Stimulated activated CD4-positive, alpha-beta T cell treated with anti-CD3 and anti-CD28 coated beads, Interleukin-12 subunit alpha, Interleukin-12 subunit beta, amount 100 ng/mL, for 48 hours (primary cell): ENCODE data around the gene NCMAP.
"Not testable (repeated sequence)": the region's sequence is repeated elsewhere in the genome, so short reads cannot be mapped to it uniquely, and the experiment has no call there.

ENCODE experiments used
- DNase-seq, 3 donors: peaks; one replicate each; pipeline ENCODE4 v3.0.0-alpha.2; 2020; ENCODE audit warnings: low read depth in 2 of 3, low spot score in 1 of 3

NCMAP gene

GRCh38 chr1:24555591-24556413 lies at the start of gene NCMAP:
TSS of gene NCMAP (plus strand) at chr1:24556087. CDS start at chr1:24595431, 39,344 bp downstream.
- peak in 1 of 3 donors; percentile 11 for DNase-seq

GRCh38 chr1:24506691-24507381 lies 49.1 kb upstream of the NCMAP start:
- DNase-seq, result no peak

DNA sequence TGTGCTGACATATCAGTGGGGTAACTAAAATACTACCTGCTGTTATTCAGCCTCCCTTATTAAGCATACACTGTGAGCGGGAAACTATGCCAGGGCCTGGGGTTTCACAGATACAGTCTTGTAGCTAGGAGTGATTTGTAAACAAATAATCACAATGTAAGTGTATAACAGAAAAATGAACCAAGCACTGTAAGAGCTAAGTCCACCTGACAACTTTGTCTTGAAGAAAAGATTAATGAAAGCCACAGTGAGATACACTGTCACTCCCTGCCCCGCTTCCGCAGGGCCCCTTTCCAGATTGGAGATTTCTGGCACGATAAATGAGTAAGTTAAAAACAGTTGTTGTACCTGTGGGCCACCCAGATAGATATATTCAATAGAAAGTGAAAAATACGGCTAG lies 48.5 kb upstream of the NCMAP start:
- DNase-seq, result no peak

DNA sequence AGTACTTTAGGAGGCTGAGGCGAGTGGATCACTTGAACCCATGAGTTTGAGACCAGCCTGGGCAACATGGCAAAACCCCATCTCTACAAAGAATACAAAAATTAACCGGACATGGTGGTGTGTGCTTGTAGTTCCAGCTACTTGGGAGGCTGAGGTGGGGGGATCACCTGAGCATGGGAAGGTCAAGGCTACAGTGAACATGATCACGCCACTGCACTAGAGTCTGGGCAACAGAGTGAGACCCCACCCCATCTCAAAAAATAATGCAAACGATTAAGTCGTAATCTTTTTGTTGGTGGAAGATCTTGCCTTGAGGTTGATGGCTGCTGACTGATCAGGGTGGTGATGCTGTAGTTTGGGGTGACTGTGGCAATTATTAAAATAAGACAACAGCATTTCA lies 47.0 kb upstream of the NCMAP start:
- DNase-seq, result no peak

DNA sequence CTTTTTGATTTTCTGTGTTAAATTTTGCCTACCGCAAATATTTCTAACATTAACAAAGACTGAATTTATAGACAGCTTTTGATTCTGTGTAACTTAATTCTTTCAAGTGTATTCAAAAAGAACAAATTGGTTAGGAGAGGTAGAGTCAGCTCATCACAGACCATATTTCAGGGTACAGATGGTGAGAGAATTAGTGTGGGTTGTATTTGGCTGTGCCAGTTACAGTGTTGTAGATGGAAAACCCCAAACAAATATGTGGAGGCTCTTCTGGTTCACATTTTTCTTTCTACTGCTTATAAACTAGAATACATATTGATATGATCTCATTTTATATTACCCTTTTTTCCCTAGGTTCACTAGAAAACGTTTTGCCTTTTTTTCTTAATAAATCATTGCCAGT lies 42.2 kb upstream of the NCMAP start:
- DNase-seq, result no peak

DNA sequence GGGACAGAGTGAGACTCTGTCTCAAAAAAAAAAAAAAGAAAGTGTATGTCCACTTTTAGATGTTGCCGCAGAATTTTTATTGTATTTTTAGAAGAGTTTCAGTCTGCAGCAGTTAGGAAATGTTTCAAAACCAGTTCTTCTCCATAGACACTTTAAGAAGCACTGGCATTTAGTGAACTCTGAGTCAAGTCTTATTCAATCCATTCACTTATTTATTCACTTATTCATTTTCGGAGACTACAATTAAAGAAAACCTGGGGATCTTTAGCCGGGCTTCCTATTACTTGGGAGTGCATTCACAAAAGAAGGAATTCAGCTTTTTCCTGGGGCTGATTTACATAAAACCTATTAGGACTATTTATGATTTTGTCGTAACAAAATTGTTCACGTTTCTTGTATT lies 40.9 kb upstream of the NCMAP start:
- no peak for DNase-seq

DNA sequence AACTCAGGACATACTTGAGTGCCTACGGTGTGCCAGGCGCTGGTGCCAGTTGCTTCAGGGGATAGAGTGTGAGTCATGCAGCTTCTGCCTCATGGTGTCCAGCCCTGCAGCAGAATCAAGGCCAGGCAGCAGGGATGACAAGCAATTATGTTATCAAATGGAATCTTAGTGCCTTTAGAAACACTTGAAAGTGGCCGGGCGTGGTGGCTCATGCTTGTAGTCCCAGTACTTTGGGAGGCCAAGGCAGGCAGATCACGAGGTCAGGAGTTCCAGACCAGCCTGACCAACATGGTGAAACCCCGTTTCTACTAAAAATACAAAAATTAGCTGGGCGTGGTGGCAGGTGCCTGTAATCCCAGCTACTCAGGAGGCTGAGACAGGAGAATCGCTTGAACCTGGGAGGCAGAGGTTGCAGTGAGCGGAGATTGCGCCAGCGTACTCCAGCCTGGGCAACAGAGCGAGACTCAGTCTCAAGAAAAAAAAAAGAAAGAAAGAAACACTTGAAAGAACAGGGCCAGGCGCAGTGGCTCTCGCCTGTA lies 40.1 kb upstream of the NCMAP start:
- DNase-seq, result not testable (repeated sequence)

DNA sequence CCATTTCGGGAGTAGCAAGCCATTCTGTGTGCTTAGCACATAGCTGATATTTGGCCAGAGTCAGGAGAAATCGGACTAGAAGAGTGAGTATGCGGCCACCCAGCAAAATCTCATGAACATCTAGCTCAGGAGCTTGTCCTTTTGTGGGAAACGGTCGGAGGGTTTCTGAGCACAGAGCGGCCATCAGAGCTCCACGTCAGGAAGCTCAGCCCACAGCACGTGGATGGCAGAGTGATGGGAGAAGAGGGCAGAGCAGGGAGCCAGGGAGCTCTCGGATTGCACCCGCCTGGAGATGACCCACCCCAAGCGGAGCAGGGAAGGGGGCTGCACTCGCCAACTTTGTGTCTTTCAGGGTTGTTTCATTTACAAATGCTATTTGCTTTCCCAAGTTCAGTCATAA lies 39.4 kb upstream of the NCMAP start:
- DNase-seq, result no peak

DNA sequence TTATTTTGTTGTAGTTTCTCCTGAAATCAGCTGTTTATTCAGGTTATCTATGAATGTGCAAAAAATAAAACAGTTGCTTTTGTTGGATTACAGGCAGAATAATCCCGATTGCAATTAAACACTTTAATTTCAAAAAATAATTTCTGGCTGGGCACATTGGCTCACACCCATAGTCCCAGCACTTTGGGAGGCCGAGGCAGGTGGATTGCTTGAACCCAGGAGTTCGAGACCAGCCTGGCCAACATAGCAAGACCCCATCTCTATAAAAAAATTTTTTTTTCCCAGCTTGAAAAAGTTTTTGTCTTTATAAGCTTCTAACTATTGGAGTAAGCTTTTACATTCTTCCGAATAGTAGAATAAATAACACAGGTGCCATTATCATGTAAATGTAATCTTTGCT lies 38.0 kb upstream of the NCMAP start:
- no peak for DNase-seq

GRCh38 chr1:24520282-24520681 lies 35.6 kb upstream of the NCMAP start:
- DNase-seq, result not testable (repeated sequence)

DNA sequence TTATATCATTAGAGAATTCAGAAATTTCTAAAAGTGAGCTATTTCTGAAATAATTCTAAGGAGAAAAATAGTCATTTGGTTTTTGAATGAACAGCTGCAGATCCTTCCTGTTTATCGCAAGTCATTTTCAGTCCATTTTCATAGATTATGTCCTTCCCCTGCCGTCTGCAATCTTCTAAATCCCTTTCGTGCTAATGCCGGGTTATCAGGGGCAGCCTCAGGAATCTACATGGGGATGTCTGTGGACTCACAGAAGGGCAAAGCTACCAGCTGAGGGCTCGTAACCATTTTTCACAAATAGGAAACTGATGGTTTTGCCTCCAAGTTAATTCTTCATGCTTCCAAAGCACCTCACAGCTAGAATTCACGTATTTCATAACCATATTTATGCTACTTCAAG lies 30.3 kb upstream of the NCMAP start:
- DNase-seq, result no peak

DNA sequence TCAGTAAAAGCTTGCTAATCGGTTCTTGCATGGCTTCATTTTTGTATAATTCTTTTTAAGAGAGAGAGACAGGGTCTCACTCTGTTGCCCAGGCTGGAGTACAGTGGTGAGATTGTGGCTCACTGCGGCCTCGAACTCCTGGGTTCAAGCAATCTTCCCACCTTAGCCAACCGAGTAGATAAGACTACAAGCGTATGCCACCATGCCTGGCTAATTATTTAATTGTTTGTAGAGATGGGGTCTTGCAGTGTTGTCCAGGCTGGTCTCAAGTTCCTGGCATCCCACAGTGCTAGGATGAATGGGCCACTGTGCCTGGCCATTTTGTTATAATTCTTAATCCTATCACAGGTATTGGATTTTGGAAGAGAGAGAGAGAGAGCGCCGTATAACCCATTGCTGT lies 29.8 kb upstream of the NCMAP start:
- DNase-seq, result no peak

- peak in 1 of 3 donors; percentile 38 for DNase-seq
These were observed 28.8 kb upstream of the NCMAP start for GRCh38 chr1:24526940-24527542.

DNA sequence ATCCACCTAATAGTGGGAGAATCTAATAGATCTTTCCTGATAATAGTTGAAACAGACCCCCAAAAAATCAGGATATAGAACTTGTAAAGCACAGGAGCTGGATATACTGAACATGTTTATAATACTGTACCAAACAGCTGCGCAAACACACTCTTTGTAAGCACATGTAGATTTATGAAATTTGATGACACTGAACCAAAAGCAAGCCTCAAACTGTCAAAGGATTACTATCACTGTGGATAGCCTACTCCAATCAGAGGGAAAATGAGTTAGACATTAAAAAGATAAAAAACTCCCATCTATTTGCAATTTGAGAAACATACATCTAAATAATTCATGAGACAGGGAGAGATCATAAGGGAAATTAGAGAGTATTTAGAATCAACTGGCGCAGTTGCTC lies 27.1 kb upstream of the NCMAP start:
- no peak for DNase-seq

- DNase-seq, result not testable (repeated sequence)
These were observed 26.6 kb upstream of the NCMAP start for GRCh38 chr1:24529292-24529691.

GRCh38 chr1:24535021-24535424 lies 20.9 kb upstream of the NCMAP start:
- DNase-seq, result peak; percentile 52 to 58 (median 53)

GRCh38 chr1:24535778-24536177 lies 20.1 kb upstream of the NCMAP start:
- no peak for DNase-seq

DNA sequence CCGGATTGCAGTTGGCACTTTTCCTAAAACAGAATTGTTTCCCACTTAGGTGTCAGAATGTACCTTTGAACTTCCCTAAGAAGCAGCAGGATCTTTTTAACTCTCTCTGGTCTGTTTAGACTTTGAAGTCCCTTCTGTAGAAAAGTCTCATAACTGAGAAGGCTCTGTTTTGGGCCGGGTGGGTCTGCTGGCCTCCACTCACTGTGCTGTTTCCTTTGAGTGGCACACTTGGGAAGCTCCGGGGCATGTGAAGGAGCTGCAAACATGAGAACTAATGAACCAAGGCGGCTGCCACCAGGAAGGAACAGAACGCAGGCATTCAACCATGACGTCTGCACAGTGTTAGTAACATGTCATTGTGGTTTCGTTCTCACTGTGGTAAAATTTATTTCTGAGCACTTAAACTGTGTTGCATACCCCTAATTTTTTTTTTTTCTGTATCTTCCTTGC lies 19.5 kb upstream of the NCMAP start:
- peak; percentile 48 to 54 (median 52) for DNase-seq

DNA sequence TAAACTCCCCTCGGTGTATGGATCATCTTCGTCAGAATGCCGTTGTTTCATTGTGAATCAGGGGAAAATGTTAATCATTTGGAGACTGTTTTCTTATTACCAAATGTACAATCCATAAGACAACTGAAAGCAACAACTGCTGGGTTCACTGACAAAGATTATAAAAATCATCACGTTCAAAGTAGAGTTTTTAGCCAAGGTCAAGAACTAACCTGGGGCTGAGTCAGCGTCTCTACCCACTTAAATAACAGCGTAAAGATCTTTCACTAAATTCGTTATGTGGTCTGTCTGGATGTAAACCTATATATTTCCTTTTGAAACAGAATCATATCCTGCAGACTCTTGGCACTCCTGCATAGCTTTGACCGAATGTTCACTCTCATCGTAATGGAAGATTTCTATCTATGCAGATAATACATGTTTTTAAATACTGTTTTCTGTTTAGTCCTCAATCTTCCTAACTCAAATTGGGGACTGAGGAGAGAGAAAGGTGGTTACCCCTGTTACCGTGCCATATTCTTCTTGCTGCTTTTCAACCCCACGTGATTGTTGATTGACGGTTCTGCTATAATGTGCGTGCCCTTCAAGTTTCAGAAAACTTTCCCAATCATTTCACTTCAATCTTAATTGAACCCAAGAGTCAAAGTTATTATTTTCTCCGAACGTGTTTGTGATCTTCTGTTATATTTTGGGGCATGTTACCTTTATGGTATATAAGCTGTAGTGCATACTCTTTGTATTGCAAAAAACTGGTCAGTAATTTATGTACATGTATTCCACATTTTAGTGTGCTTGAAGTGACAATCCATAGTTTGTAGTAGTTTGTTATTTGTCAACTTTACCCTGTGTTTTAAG lies 15.6 kb upstream of the NCMAP start:
- DNase-seq, result peak in 2 of 3 donors; percentile 15 to 28

GRCh38 chr1:24540906-24541710 lies 14.8 kb upstream of the NCMAP start:
- DNase-seq, result peak in 1 of 3 donors; percentile 24
